Measurements from ENCODE around the gene TSHZ2. TPM values are rescaled to one million over a fixed set of nuclear protein-coding genes. Genes with fewer than 3 reads are reported as not detected.

TSHZ2 gene
- total and polyA plus RNA-seq, 2 experiments from 2014 or later, result 1.1 to 5.2 TPM

DNA sequence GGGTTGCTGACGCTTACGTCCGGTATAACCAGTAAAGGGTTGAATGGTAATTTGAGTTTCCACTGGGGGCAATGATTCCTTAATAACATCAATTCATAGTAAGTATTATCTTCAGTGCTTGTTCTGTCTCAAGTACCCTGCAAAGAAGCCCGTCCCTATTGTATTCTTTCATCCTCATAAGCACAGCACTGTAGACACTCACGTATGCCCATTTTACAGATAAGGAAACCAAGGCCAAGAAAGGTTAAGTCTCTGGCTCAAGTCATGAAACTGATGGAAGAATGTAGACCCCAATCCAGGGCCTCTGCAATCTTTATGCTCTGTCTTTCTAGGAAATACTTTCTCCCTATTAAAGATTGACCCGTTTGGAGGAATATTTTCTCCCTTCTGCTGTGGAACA, 370.3 kb downstream of the TSHZ2 start:
- H2AFZ ChIP-seq, result no peak overlapping the region
- H3K79me2 ChIP-seq, result no peaks in the 10 kb centered on the region
- peaks cover 4% of the 10 kb centered on the region for H3K4me1 ChIP-seq (ENCODE audit: insufficient read depth)
- TF ChIP-seq EZH2phosphoT487 (IDR thresholded peaks at IDR 0.05; ENCODE audit: low read depth, severe bottlenecking, unreplicated experiment), result no peak
- TF ChIP-seq, protein P1, sequence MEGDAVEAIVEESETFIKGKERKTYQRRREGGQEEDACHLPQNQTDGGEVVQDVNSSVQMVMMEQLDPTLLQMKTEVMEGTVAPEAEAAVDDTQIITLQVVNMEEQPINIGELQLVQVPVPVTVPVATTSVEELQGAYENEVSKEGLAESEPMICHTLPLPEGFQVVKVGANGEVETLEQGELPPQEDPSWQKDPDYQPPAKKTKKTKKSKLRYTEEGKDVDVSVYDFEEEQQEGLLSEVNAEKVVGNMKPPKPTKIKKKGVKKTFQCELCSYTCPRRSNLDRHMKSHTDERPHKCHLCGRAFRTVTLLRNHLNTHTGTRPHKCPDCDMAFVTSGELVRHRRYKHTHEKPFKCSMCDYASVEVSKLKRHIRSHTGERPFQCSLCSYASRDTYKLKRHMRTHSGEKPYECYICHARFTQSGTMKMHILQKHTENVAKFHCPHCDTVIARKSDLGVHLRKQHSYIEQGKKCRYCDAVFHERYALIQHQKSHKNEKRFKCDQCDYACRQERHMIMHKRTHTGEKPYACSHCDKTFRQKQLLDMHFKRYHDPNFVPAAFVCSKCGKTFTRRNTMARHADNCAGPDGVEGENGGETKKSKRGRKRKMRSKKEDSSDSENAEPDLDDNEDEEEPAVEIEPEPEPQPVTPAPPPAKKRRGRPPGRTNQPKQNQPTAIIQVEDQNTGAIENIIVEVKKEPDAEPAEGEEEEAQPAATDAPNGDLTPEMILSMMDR (IDR thresholded peaks at IDR 0.05; ENCODE audit: poor library complexity), result no peak
- TF ChIP-seq EZH2 (IDR thresholded peaks at IDR 0.05; ENCODE audit: borderline replicate concordance), result no peak
- H3K4me2 ChIP-seq, result no peak overlapping the region
- H3K36me3 ChIP-seq (replicated peaks; ENCODE audit: insufficient read depth, low read depth), result no peaks in the 10 kb centered on the region
- WGBS (ENCODE audit: low lambda C conversion rate, missing lambda C conversion rate), result 87% methylated on average over 6 of the region's 6 CpGs
- H3K9me2 ChIP-seq (replicated peaks; ENCODE audit: insufficient read depth), result no peaks in the 10 kb centered on the region
- H3K27me3 ChIP-seq, result no peaks in the 10 kb centered on the region
- H3K27ac ChIP-seq, result no peak overlapping the region
- no peaks in the 10 kb centered on the region for H4K20me1 ChIP-seq (ENCODE audit: insufficient read depth, poor library complexity, severe bottlenecking)
- H3K4me3 ChIP-seq, result no peak overlapping the region
- no peak for DNase-seq (ENCODE audit: low spot score)
- H3K9me3 ChIP-seq (ENCODE audit: low read depth), result no peaks in the 10 kb centered on the region

DNA sequence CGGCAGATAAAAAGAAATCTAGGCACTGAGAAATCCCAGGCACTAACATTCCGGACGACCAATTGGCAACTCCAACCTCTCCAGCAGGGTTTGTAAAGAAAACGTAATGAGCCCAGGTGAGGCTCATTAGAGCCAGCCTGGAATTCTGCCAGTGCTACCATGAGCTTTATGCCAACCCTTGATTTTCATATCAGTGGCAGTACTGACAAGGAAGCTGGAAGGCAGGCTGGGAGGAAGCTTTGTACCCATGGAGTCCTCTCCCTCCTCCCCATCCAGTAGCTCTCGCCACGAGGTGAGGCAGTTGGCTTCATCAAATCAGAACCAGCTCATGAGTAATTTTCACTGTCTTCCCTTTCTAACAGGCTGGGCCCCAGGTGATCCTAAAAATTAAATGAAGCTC, 371.3 kb downstream of the TSHZ2 start:
- no peak overlapping the region for H3K27ac ChIP-seq
- H3K27me3 ChIP-seq, result no peaks in the 10 kb centered on the region
- no peaks in the 10 kb centered on the region for H3K9me2 ChIP-seq (replicated peaks; ENCODE audit: insufficient read depth)
- TF ChIP-seq EZH2 (IDR thresholded peaks at IDR 0.05; ENCODE audit: borderline replicate concordance) (no peak), EZH2phosphoT487 (IDR thresholded peaks at IDR 0.05; ENCODE audit: low read depth, severe bottlenecking, unreplicated experiment) (no peak)
- TF ChIP-seq, protein P1 (IDR thresholded peaks at IDR 0.05; ENCODE audit: poor library complexity), result no peak
- H3K4me3 ChIP-seq, result no peak overlapping the region
- no peaks in the 10 kb centered on the region for H3K79me2 ChIP-seq
- no peaks in the 10 kb centered on the region for H3K4me1 ChIP-seq (ENCODE audit: insufficient read depth)
- H3K9me3 ChIP-seq (ENCODE audit: low read depth), result no peaks in the 10 kb centered on the region
- no peak for DNase-seq (ENCODE audit: low spot score)
- no peaks in the 10 kb centered on the region for H4K20me1 ChIP-seq (ENCODE audit: insufficient read depth, poor library complexity, severe bottlenecking)
- no peaks in the 10 kb centered on the region for H3K36me3 ChIP-seq (replicated peaks; ENCODE audit: insufficient read depth, low read depth)
- no peak overlapping the region for H2AFZ ChIP-seq
- WGBS (ENCODE audit: low lambda C conversion rate, missing lambda C conversion rate), result 86% methylated on average over 6 of the region's 6 CpGs
- no peak overlapping the region for H3K4me2 ChIP-seq

DNA sequence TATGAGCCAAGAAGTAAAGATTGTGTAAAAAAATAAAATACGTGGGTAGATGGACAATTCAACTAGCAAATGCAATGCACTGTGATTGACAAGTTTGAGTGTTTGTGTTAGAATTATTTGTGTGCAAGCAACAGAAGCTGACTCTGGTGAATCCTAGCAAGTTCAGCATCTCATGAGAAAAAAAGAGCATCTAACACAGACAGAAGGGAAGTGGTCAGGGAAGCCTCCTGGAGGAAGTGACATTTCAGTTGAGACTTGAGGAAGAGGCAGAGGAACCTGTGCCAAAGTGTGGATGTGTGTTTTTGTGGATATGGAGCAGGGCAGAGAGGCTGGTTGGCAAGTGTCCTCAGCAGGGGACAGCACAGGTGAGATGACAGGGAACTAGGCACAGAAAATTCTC, 372.7 kb downstream of the TSHZ2 start:
- Histone ChIP-seq H3K27me3 (no peaks in the 10 kb centered on the region), H3K4me1 (ENCODE audit: insufficient read depth) (no peaks in the 10 kb centered on the region), H3K36me3 (replicated peaks; ENCODE audit: insufficient read depth, low read depth) (no peaks in the 10 kb centered on the region), H3K9me3 (ENCODE audit: low read depth) (no peaks in the 10 kb centered on the region), H3K9me2 (replicated peaks; ENCODE audit: insufficient read depth) (no peaks in the 10 kb centered on the region), H4K20me1 (ENCODE audit: insufficient read depth, poor library complexity, severe bottlenecking) (no peaks in the 10 kb centered on the region), H3K4me2 (no peak overlapping the region), H3K4me3 (no peak overlapping the region), H3K79me2 (no peaks in the 10 kb centered on the region), H3K27ac (no peak overlapping the region), H2AFZ (no peak overlapping the region)
- WGBS (ENCODE audit: low lambda C conversion rate, missing lambda C conversion rate), result 63% methylated on average over 1 of the region's 1 CpG
- TF ChIP-seq EZH2phosphoT487 (IDR thresholded peaks at IDR 0.05; ENCODE audit: low read depth, severe bottlenecking, unreplicated experiment) (no peak), EZH2 (IDR thresholded peaks at IDR 0.05; ENCODE audit: borderline replicate concordance) (no peak)
- TF ChIP-seq, protein P1 (IDR thresholded peaks at IDR 0.05; ENCODE audit: poor library complexity), result no peak
- DNase-seq (ENCODE audit: low spot score), result no peak
